ENCODE measurements around the gene ASCC1. TPM values are rescaled to one million over a fixed set of nuclear protein-coding genes. Genes with fewer than 3 reads are reported as not detected.

ASCC1 gene
- total and polyA plus RNA-seq, 2 donors (not counting 1 experiment from before 2014, with no cell fraction given) = 40.2 to 42.1 TPM

Other genes starting within 250 kb of the ASCC1 start
- 0.26 and 0.33 TPM in 2 replicates for gene SPOCK2, start 127.7 kb downstream of the ASCC1 start, total RNA-seq
- 0.02 and 0.06 TPM in 2 replicates for gene SPOCK2, start 127.7 kb downstream of the ASCC1 start, polyA plus RNA-seq
- 47.2 and 54.2 TPM in 2 replicates for gene ANAPC16, start 264 bp downstream of the ASCC1 start, total RNA-seq
- 46.0 and 73.6 TPM in 2 replicates for gene ANAPC16, start 264 bp downstream of the ASCC1 start, polyA plus RNA-seq
- 662 and 712 TPM in 2 replicates for gene DDIT4, start 57.6 kb upstream of the ASCC1 start, total RNA-seq
- gene DDIT4, start 57.6 kb upstream of the ASCC1 start, polyA plus RNA-seq = 26.3 and 51.3 TPM in 2 replicates
- 20.5 and 26.3 TPM in 2 replicates for gene DNAJB12, start 138.6 kb upstream of the ASCC1 start, total RNA-seq
- 16.0 and 17.2 TPM in 2 replicates for gene DNAJB12, start 138.6 kb upstream of the ASCC1 start, polyA plus RNA-seq